PFSK-1 (cell line): Measurements from ENCODE around the gene BCL10. TPM values are rescaled to one million over a fixed set of nuclear protein-coding genes. Genes with fewer than 3 reads are reported as not detected.

ENCODE experiments used
- FOXP2 ChIP-seq: optimal IDR thresholded peaks from 2 replicates; pipeline ENCODE3; 2011; ENCODE audit warnings: borderline replicate concordance, control low read depth, inconsistent platforms; ENCODE audit not compliant: insufficient read depth; ENCODE audit errors: extremely low read length, extremely low read depth
- POLR2AphosphoS5 ChIP-seq: IDR thresholded peaks from 2 replicates; pipeline ENCODE4 v1.6.1; 2012; ENCODE audit warnings: low read depth, mild to moderate bottlenecking, control low read depth, low read length, moderate library complexity
- SIN3A ChIP-seq: IDR thresholded peaks from 2 replicates; pipeline ENCODE4 v1.6.1; 2012; ENCODE audit warnings: mild to moderate bottlenecking, low read length, moderate library complexity, borderline replicate concordance; ENCODE audit not compliant: insufficient read depth
- TAF1 ChIP-seq: IDR thresholded peaks from 2 replicates; pipeline ENCODE4 v1.6.1; 2012; ENCODE audit warnings: low read length, control low read depth, borderline replicate concordance; ENCODE audit not compliant: insufficient read depth
- polyA plus RNA-seq: library from polyadenylated mRNA; unstranded; fragments of >200 nt; gene quantifications from one replicate; pipeline ENCODE4 v1.2.1, GENCODE V29; 2012; ENCODE audit warnings: low read depth, missing spikeins; ENCODE audit not compliant: insufficient read length
- TF ChIP-seq, protein P1 (sequence below), 2 experiments: IDR thresholded peaks; 2 replicates each; pipeline versions ENCODE4 v1.6.1 to v1.8.0; 2011 to 2012; ENCODE audit warnings: low read depth in 2 of 2, low read length in 2 of 2, control low read depth in 1 of 2, inconsistent platforms in 1 of 2, mild to moderate bottlenecking in 1 of 2, moderate library complexity in 1 of 2; ENCODE audit not compliant: insufficient read depth in 1 of 2

The BCL10 gene
- 7.6 TPM for polyA plus RNA-seq

DNA sequence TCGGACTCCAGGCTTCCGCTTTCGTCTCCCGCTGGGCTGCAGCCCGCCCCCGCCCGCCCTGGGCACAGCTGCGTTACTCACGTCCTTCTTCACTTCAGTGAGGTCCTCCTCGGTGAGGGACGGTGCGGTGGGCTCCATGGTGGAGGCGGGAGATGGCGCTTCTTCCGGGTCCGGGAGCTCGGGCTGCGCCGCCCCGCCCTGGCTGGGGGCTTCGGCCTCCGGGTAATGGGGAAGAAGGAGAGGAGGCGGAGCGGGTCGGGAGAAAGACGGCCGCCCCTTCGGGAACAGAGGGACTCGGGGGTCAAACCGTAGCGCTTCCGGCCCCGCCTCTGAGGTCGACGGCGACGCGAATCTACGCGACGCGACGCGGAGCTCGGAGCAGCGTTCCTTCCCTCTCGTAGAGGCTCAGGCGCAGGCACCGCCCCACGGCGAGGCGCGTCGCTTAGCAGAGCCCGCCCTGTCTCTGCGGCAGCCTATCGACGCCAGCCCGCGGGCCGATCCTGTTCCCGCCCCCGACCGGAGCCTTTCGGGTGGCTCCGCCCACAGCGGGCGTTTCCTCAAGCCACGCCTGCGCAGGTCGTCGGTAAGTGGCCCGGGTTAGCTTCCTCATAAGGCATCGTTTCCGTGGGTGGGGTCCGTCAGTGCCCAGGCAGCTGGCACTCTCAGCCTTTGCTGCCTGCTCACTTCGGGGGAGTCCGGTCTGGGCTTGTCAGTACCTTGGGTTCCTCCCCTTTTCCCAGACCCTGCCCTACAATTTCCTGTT is at the start of gene BCL10:
TSS of gene BCL10 (minus strand) at position 418 of the 763 bp plus-strand sequence. CDS start at position 138, 280 bp downstream.
- TF ChIP-seq POLR2AphosphoS5 (peak; percentile 85), SIN3A (peak; percentile 33; the same call in 1 of the 2 replicates), TAF1 (no peak; the same call in 1 of the 2 replicates), FOXP2 (peak; percentile 92)
- TF ChIP-seq, protein P1, sequence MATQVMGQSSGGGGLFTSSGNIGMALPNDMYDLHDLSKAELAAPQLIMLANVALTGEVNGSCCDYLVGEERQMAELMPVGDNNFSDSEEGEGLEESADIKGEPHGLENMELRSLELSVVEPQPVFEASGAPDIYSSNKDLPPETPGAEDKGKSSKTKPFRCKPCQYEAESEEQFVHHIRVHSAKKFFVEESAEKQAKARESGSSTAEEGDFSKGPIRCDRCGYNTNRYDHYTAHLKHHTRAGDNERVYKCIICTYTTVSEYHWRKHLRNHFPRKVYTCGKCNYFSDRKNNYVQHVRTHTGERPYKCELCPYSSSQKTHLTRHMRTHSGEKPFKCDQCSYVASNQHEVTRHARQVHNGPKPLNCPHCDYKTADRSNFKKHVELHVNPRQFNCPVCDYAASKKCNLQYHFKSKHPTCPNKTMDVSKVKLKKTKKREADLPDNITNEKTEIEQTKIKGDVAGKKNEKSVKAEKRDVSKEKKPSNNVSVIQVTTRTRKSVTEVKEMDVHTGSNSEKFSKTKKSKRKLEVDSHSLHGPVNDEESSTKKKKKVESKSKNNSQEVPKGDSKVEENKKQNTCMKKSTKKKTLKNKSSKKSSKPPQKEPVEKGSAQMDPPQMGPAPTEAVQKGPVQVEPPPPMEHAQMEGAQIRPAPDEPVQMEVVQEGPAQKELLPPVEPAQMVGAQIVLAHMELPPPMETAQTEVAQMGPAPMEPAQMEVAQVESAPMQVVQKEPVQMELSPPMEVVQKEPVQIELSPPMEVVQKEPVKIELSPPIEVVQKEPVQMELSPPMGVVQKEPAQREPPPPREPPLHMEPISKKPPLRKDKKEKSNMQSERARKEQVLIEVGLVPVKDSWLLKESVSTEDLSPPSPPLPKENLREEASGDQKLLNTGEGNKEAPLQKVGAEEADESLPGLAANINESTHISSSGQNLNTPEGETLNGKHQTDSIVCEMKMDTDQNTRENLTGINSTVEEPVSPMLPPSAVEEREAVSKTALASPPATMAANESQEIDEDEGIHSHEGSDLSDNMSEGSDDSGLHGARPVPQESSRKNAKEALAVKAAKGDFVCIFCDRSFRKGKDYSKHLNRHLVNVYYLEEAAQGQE (IDR thresholded peaks at IDR 0.05; ENCODE audit: insufficient read depth in 1 of 2, low read depth in 2 of 2, low read length in 2 of 2), result no peak

DNA sequence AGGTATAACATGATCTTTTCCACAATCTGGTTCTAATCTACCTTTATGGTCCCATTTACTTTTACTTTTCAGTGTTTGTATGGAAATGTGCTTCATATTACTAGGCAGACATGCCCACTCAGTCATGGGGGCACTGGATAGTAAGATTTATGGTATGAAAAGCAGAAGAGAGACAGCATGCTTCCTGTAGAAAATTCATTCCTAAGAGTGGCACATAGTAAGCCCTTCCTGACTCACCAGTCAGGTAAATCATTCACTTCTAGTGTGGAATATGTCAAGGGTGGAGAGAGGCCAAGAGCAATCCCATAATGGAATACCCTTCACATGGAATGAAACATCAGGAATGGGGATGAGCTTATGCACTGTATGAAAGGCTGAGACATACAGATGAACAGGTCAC is 49.5 kb upstream of the BCL10 start:
- no peak for TF ChIP-seq TAF1
- TF ChIP-seq FOXP2, result no peak
- TF ChIP-seq POLR2AphosphoS5, result no peak
- TF ChIP-seq, protein P1 (IDR thresholded peaks at IDR 0.05; ENCODE audit: insufficient read depth in 1 of 2, low read depth in 2 of 2, low read length in 2 of 2), result no peak
- TF ChIP-seq SIN3A, result no peak

DNA sequence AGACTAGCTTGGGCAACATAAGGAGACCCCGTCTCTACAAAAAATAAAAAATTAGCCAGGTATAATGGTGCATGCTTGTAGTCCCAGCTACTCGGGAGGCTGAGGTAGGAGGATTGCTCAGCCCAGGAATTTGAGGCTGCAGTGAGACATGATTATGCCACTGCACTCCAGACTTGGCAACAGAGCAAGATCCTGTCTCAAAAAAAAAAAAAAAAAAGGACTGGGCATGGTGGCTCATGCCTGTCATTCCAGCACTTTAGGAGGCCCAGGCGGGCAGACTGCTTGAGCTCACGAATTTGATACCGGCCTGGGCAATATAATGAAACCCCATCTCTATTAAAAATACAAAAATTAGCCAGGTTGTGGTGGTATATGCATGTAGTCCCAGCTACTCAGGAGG is 47.3 kb upstream of the BCL10 start:
- TF ChIP-seq FOXP2 (no peak), SIN3A (no peak)

DNA sequence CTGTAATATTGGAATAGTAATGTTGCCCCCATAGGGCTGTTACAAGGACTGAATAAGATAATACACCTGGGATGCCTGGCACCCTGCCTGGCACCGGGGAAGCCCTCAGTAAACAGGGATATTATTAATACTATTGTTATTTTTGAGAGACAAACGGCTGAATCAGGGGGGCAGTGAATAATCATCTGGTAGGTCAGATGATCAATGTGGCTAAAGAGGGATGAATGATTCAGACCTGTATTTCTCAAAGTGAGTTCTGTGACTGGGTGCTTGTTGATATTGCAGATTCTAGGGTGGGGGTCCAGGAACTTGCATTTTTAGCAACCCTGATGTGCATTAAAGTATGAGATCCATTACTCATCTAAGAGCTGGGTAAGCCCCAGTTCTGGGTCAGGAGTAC is 46.2 kb upstream of the BCL10 start:
- no peak for TF ChIP-seq SIN3A
- TF ChIP-seq, protein P1 (IDR thresholded peaks at IDR 0.05; ENCODE audit: insufficient read depth in 1 of 2, low read depth in 2 of 2, low read length in 2 of 2), result no peak

DNA sequence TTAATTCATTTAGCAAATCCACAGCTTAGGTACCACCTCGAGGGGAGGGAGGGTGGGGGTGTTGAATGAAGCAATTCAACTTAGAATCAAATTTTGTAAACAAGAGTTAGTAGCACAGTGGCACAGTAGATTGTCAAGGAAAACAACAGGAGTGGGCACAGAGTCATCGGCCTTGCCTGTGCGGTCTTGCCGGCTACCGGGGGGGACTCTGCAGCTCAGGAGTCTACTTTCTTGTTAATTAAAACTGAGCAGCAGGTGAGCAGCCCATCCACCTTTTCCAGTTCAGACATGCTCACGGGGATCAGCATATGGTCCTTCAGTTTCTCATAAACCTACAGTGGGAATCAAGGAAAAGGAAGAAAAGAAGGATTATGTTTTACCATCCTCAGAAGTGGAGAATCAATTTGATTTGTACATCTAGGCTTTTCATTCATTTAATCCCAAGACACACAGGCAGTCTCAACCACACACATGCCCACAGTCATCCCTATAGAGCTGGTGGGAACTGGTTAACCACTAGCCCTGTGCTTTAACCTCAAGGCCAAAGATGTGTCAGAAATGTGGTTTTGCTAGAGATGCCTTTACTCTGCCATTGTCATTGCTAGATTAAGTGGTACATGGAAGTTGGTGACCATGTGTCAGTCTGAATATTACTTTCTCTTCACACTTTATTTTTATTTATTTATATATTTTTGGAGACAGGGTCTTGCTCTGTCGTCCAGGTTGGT is 45.0 kb upstream of the BCL10 start:
- TF ChIP-seq, protein P1 (IDR thresholded peaks at IDR 0.05; ENCODE audit: insufficient read depth in 1 of 2, low read depth in 2 of 2, low read length in 2 of 2), result no peak
- no peak for TF ChIP-seq FOXP2
- TF ChIP-seq TAF1, result no peak
- TF ChIP-seq SIN3A, result no peak
- TF ChIP-seq POLR2AphosphoS5, result no peak
